Measurements from ENCODE around the gene NDUFA5. TPM values are rescaled to one million over a fixed set of nuclear protein-coding genes. Genes with fewer than 3 reads are reported as not detected.

NDUFA5 gene
- total RNA-seq, 4 donors from 2014 or later: 107 to 129 (median 124) TPM

DNA sequence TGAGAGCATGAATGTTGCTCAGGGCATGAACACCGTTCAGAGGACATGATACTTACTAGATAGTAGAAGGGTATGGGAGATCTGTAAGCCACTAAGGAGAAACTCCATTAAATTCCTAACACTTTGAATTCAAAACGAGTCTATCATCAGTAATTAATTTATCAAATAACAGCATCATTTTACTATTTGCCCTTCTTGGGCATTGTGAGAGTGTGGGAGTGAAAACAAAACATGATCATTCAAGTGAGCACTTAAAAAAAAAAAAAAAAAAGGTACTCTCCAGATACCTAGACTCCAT lies 23.5 kb upstream of the NDUFA5 start:
- Histone ChIP-seq H3K4me1 (peaks cover 0 to 3% of the 10 kb centered on the region in 2 donors), H3K27ac (no peak overlapping the region), H3K36me3 (no peaks in the 10 kb centered on the region), H3K4me3 (replicated peaks in 1 of 3) (no peak overlapping the region), H3K27me3 (no peaks in the 10 kb centered on the region), H3K9me3 (no peaks in the 10 kb centered on the region)
- TF ChIP-seq, protein P1, sequence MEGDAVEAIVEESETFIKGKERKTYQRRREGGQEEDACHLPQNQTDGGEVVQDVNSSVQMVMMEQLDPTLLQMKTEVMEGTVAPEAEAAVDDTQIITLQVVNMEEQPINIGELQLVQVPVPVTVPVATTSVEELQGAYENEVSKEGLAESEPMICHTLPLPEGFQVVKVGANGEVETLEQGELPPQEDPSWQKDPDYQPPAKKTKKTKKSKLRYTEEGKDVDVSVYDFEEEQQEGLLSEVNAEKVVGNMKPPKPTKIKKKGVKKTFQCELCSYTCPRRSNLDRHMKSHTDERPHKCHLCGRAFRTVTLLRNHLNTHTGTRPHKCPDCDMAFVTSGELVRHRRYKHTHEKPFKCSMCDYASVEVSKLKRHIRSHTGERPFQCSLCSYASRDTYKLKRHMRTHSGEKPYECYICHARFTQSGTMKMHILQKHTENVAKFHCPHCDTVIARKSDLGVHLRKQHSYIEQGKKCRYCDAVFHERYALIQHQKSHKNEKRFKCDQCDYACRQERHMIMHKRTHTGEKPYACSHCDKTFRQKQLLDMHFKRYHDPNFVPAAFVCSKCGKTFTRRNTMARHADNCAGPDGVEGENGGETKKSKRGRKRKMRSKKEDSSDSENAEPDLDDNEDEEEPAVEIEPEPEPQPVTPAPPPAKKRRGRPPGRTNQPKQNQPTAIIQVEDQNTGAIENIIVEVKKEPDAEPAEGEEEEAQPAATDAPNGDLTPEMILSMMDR (IDR thresholded peaks at IDR 0.05): no peak
- TF ChIP-seq POLR2A (IDR thresholded peaks at IDR 0.05): no peak
- DNase-seq: no peak
- intact Hi-C loops (cut with DNase I): no loop called here
- WGBS, 2 donors: 21 to 26% methylated on average over 2 of the region's 2 CpGs

DNA sequence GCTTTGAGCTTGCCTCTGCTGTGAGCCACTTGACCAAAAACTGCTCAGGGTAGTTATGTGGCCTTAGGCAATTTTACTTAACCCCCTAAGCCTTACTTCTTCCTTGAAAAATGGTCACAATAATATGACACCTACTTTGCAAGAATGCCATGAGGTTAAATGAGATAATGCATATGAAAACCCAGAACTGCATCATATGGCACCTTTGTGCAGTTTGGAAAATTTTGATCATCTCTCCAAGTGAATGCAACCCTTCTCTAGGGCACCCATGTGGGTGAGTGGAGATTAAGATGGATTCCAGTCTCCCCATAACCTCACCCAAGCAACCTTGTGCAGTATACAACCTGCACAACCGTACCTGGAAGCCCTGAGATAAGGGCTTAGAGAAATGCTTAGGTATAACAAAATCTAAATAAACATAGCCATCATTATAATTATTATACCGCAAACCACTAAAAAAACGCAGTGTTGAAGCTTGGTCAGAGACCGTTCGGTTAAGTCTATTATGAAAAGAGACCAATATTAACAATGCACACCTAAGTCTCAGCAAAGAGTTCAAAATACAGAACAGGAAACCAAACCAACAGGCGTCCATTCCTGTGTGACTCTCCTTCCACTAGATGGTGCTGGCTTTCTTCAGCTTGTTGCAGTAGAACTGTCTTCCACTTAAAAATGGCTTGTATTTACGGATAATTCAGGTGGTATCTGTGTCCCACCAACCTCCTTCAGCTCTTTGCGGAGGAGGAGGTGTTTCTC lies 23.0 kb upstream of the NDUFA5 start:
- Histone ChIP-seq H3K36me3 (no peaks in the 10 kb centered on the region), H3K4me1 (peaks cover 0 to 3% of the 10 kb centered on the region in 2 donors), H3K9me3 (no peaks in the 10 kb centered on the region), H3K4me3 (replicated peaks in 1 of 3) (no peak overlapping the region), H3K27ac (no peak overlapping the region), H3K27me3 (no peaks in the 10 kb centered on the region)
- TF ChIP-seq, protein P1 (IDR thresholded peaks at IDR 0.05): peak in 5 of 6 experiments; percentile 23 to 57 (median 53)
- TF ChIP-seq POLR2A (IDR thresholded peaks at IDR 0.05): no peak
- intact Hi-C loops (cut with DNase I): no loop called here
- peak in 1 of 2 donors; percentile 15 for DNase-seq
- 28 to 31% methylated on average over 8 of the region's 8 CpGs for WGBS, 2 donors

DNA sequence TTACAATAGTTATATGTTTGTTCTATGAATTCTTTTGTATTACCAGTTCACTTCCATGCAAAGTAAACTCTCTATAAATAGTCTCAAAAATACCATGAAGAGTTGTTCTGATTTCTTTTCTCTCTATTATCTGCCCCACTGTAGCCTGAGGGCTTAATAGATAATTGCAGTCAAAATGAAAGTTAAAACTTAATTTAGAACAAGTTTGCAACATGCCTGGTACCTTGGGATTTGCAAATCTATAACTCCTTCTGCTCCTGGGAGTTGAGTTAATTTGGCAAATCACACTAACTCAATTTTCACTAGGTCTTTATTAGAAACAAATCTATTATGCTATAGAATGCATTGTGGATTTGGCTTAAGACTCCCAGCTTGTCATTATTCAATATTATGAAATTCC lies 21.8 kb upstream of the NDUFA5 start:
- Histone ChIP-seq H3K36me3 (no peaks in the 10 kb centered on the region), H3K27me3 (no peaks in the 10 kb centered on the region), H3K4me3 (replicated peaks in 1 of 3) (no peak overlapping the region), H3K27ac (no peak overlapping the region), H3K4me1 (peaks cover 0 to 3% of the 10 kb centered on the region in 2 donors), H3K9me3 (no peaks in the 10 kb centered on the region)
- DNase-seq: no peak
- TF ChIP-seq, protein P1 (IDR thresholded peaks at IDR 0.05): no peak
- no peak for TF ChIP-seq POLR2A (IDR thresholded peaks at IDR 0.05)
- intact Hi-C loops (cut with DNase I): no loop called here

DNA sequence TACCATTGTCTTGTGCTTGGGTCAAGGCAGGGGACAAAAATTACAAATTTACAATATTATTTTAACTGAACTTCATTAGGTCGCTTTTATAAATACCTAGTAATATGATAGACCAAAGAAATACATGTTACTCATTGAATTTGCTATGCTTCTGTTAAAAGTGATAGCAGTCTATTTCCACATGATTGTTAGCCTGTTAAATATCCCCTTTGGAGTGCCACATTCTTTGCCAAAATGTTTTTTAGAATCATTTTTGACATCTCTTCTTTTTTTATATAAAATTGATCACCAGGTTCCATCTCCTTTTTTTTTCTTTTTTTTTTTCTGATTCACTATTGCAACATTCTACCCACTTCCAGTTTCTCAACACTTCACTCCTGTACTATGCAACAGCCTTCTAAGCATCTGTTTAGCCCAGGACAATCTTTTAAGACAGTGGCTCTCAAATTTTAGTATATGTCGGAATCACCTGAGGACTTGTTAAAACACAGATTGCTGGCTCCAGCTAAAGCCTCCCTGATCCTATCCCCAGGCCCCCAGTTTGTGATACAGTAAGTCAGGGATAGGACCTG lies 16.4 kb upstream of the NDUFA5 start:
- WGBS, 2 donors: 88 to 95% methylated on average over 2 of the region's 2 CpGs
- H3K4me3 ChIP-seq (replicated peaks in 1 of 3): no peak overlapping the region
- no peak for DNase-seq
- no peak overlapping the region for H3K27ac ChIP-seq
- no peaks in the 10 kb centered on the region for H3K9me3 ChIP-seq
- no peaks in the 10 kb centered on the region for H3K27me3 ChIP-seq
- intact Hi-C loops (cut with DNase I): no loop called here
- no peaks in the 10 kb centered on the region for H3K36me3 ChIP-seq
- H3K4me1 ChIP-seq: no peaks in the 10 kb centered on the region
- TF ChIP-seq, protein P1 (IDR thresholded peaks at IDR 0.05): no peak
- no peak for TF ChIP-seq POLR2A (IDR thresholded peaks at IDR 0.05)

DNA sequence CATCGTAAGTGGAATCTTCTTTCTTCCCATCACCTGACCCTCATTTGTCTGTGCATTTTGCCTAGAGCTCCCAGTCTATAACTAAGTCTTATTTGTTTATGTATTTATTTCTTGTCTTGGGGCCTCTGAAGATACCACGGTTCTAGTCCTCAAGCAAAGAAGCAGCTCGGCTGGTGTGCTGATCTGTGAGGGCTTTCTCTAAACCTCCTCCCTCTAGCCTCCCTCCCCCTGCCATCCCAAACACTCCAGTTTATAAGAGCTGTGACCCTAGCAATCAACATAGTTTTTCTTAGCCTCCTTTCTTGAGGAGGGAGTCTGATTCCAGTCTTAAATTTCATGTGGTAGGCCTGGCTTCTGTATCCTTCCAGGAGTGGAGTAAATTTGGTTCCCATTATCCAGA lies 15.7 kb upstream of the NDUFA5 start:
- H3K27ac ChIP-seq: no peak overlapping the region
- H3K4me1 ChIP-seq: no peaks in the 10 kb centered on the region
- H3K4me3 ChIP-seq (replicated peaks in 1 of 3): no peak overlapping the region
- TF ChIP-seq POLR2A (IDR thresholded peaks at IDR 0.05): no peak
- TF ChIP-seq, protein P1 (IDR thresholded peaks at IDR 0.05): no peak
- DNase-seq: no peak
- intact Hi-C loops (cut with DNase I): no loop called here
- 68 to 69% methylated on average over 3 of the region's 3 CpGs for WGBS, 2 donors
- H3K36me3 ChIP-seq: no peaks in the 10 kb centered on the region
- no peaks in the 10 kb centered on the region for H3K27me3 ChIP-seq
- no peaks in the 10 kb centered on the region for H3K9me3 ChIP-seq

Measured in thyroid gland (tissue), 4 donors.